Aorta (tissue), 5 donors: ENCODE measurements around the gene FAM234B. TPM values are rescaled to one million over a fixed set of nuclear protein-coding genes. Genes with fewer than 3 reads are reported as not detected.
A peak's percentile ranks its signal among the peaks of the same experiment; 100 is the strongest.

Experiments used
- ATAC-seq: fragments of 200-7000 bp; cut with Tn5 transposase; one replicate; pipeline ENCODE4 v1.9.1; 2022; ENCODE audit warnings: moderate library complexity; ENCODE audit not compliant: low FRiP score
- DNase-seq, 2 donors: peaks; one replicate each; pipeline ENCODE4 v3.0.0-alpha.2; 2020
- H3K27ac ChIP-seq, 2 donors: one replicate each; pipeline ENCODE4 v1.5.1; 2013; ENCODE audit warnings: low read length in 2 of 2, mild to moderate bottlenecking in 2 of 2, moderate library complexity in 2 of 2, control low read depth in 1 of 2, inconsistent platforms in 1 of 2, low read depth in 1 of 2
- H3K27me3 ChIP-seq, 2 donors: one replicate each; pipeline ENCODE4 v1.6.1; 2013; ENCODE audit warnings: control low read depth in 1 of 2, low read length in 1 of 2, mild to moderate bottlenecking in 1 of 2, moderate library complexity in 1 of 2; ENCODE audit not compliant: insufficient read depth in 2 of 2, control insufficient read depth in 1 of 2
- H3K36me3 ChIP-seq, 2 donors: one replicate each; pipeline ENCODE4 v1.6.1; 2013; ENCODE audit warnings: control low read depth in 1 of 2, low read length in 1 of 2, mild to moderate bottlenecking in 1 of 2; ENCODE audit not compliant: insufficient read depth in 2 of 2, control insufficient read depth in 1 of 2
- H3K4me1 ChIP-seq, 2 donors: one replicate each; pipeline ENCODE4 v1.6.1; 2013; ENCODE audit warnings: low read length in 2 of 2, control low read depth in 1 of 2, mild to moderate bottlenecking in 1 of 2, moderate library complexity in 1 of 2; ENCODE audit not compliant: insufficient read depth in 2 of 2, control insufficient read depth in 1 of 2
- H3K4me3 ChIP-seq, 2 donors: one replicate each; pipeline ENCODE4 v1.5.1; 2013; ENCODE audit warnings: low read length in 2 of 2, control low read depth in 1 of 2, mild to moderate bottlenecking in 1 of 2
- H3K9me3 ChIP-seq: one replicate; pipeline ENCODE4 v1.6.1; 2013; ENCODE audit warnings: mild to moderate bottlenecking, low read length; ENCODE audit not compliant: control insufficient read depth
- WGBS, 2 donors: extraction: QIAGEN DNeasy Blood & Tissue Kit; methylation state at CpG; one replicate each; pipeline ENCODE4 v1.1.7; 2013; 5-methylcytosine and 5-hydroxymethylcytosine counted together
- intact Hi-C, 2 donors: fragments of 100-400 bp; cut with DNase I; formaldehyde crosslinking; loops; one replicate each; pipeline versions ENCODE4 v1.14.2 to v1.15.0; 2022
- polyA plus RNA-seq, 2 donors: library from polyadenylated mRNA; stranded (reverse); fragments of 200-250 nt; gene quantifications; one replicate each; pipeline ENCODE4 v1.2.3, GENCODE V29; 2013
- total RNA-seq, 2 donors: library from RNA; stranded (reverse); fragmentation: NEBNext Ultra II Directional; extraction: Animal tissue kit (Norgen Biotek cat#: 25700); gene quantifications; one replicate each; pipeline ENCODE4 v1.2.1, GENCODE V29; 2021
- donor health status: healthy with polysubstance abuse.
- donor health status: Bipolar disorder and iron deficiency.
- donor health status: DM: no; HTN: no; CAD: no.
- donor health status: DM: no; HTN: no; CAD: no.
- donor health status: DM: yes; HTN: yes; CAD: no.

FAM234B gene
- total and polyA plus RNA-seq, 4 donors: 0.95 to 6.8 (median 5.2) TPM; not detected in 1

- WGBS, 2 donors: 16 to 25% methylated on average over 6 of the region's 6 CpGs
- Histone ChIP-seq H3K27me3 (no peaks in the 10 kb centered on the region), H3K36me3 (no peaks in the 10 kb centered on the region), H3K27ac (peak overlapping the region; percentile 64), H3K4me1 (no peaks in the 10 kb centered on the region), H3K4me3 (no peak overlapping the region), H3K9me3 (peaks cover under 1% of the 10 kb centered on the region)
- ATAC-seq (peak; percentile 37), DNase-seq (no peak)
- intact Hi-C loops: no loop called here
Measured at GRCh38 chr12:13117029-13117428, 72.8 kb downstream of the FAM234B start.

GRCh38 chr12:13119826-13120225, 75.6 kb downstream of the FAM234B start:
- H3K9me3 ChIP-seq: no peaks in the 10 kb centered on the region
- no peak for DNase-seq
- 96 to 98% methylated on average over 2 of the region's 2 CpGs for WGBS, 2 donors
- no peak overlapping the region for H3K27ac ChIP-seq
- no peaks in the 10 kb centered on the region for H3K36me3 ChIP-seq
- H3K4me3 ChIP-seq: no peak overlapping the region
- no peaks in the 10 kb centered on the region for H3K27me3 ChIP-seq
- no peak for ATAC-seq
- no peaks in the 10 kb centered on the region for H3K4me1 ChIP-seq
- intact Hi-C loops: no loop called here

- no peaks in the 10 kb centered on the region for H3K27me3 ChIP-seq
- no peak overlapping the region for H3K4me3 ChIP-seq
- WGBS, 2 donors: 76 to 83% methylated on average over 3 of the region's 3 CpGs
- no peaks in the 10 kb centered on the region for H3K4me1 ChIP-seq
- no peak overlapping the region for H3K27ac ChIP-seq
- no peaks in the 10 kb centered on the region for H3K9me3 ChIP-seq
- H3K36me3 ChIP-seq: no peaks in the 10 kb centered on the region
- intact Hi-C loops: no loop called here
- ATAC-seq (no peak), DNase-seq (no peak)
Measured at GRCh38 chr12:13120413-13120812, 76.2 kb downstream of the FAM234B start.

GRCh38 chr12:13121568-13121967, 77.4 kb downstream of the FAM234B start:
- no peaks in the 10 kb centered on the region for H3K36me3 ChIP-seq
- WGBS, 2 donors: 63 to 72% methylated on average over 5 of the region's 5 CpGs
- intact Hi-C loops: no loop called here
- no peak for DNase-seq
- ATAC-seq: no peak
- no peaks in the 10 kb centered on the region for H3K9me3 ChIP-seq
- H3K27me3 ChIP-seq: no peaks in the 10 kb centered on the region
- no peaks in the 10 kb centered on the region for H3K4me1 ChIP-seq
- H3K27ac ChIP-seq: no peak overlapping the region
- H3K4me3 ChIP-seq: no peak overlapping the region

GRCh38 chr12:13124656-13125505, 80.7 kb downstream of the FAM234B start:
- no peak for ATAC-seq
- Histone ChIP-seq H3K9me3 (no peaks in the 10 kb centered on the region), H3K27me3 (no peaks in the 10 kb centered on the region), H3K36me3 (no peaks in the 10 kb centered on the region), H3K4me3 (no peak overlapping the region), H3K27ac (no peak overlapping the region), H3K4me1 (no peaks in the 10 kb centered on the region)
- 75 to 76% methylated on average over 8 of the region's 8 CpGs for WGBS, 2 donors
- intact Hi-C loops: no loop called here
- no peak for DNase-seq

GRCh38 chr12:13125996-13126395, 81.8 kb downstream of the FAM234B start:
- no peaks in the 10 kb centered on the region for H3K27me3 ChIP-seq
- ATAC-seq (no peak), DNase-seq (no peak)
- H3K27ac ChIP-seq: no peak overlapping the region
- no peaks in the 10 kb centered on the region for H3K4me1 ChIP-seq
- no peaks in the 10 kb centered on the region for H3K36me3 ChIP-seq
- intact Hi-C loops: no loop called here
- no peaks in the 10 kb centered on the region for H3K9me3 ChIP-seq
- H3K4me3 ChIP-seq: no peak overlapping the region
- WGBS, 2 donors: 96 to 98% methylated on average over 2 of the region's 2 CpGs

- ATAC-seq (no peak), DNase-seq (no peak)
- H3K4me3 ChIP-seq: no peak overlapping the region
- H3K27me3 ChIP-seq: no peaks in the 10 kb centered on the region
- H3K4me1 ChIP-seq: no peaks in the 10 kb centered on the region
- intact Hi-C loops: no loop called here
- H3K9me3 ChIP-seq: no peaks in the 10 kb centered on the region
- 84 to 87% methylated on average over 3 of the region's 3 CpGs for WGBS, 2 donors
- no peaks in the 10 kb centered on the region for H3K36me3 ChIP-seq
- no peak overlapping the region for H3K27ac ChIP-seq
Measured at GRCh38 chr12:13126494-13126893, 82.3 kb downstream of the FAM234B start.

- WGBS, 2 donors: 53 to 61% methylated on average over 5 of the region's 5 CpGs
- intact Hi-C loops: no loop called here
Measured at GRCh38 chr12:13127444-13127843, 83.3 kb downstream of the FAM234B start.

GRCh38 chr12:13128291-13128965, 84.2 kb downstream of the FAM234B start:
- no peak for ATAC-seq

More at GRCh38 chr12:13127444-13127843, 83.3 kb downstream of the FAM234B start:
- Histone ChIP-seq H3K9me3 (no peaks in the 10 kb centered on the region), H3K27me3 (no peaks in the 10 kb centered on the region), H3K4me1 (no peaks in the 10 kb centered on the region), H3K36me3 (no peaks in the 10 kb centered on the region), H3K4me3 (no peak overlapping the region), H3K27ac (no peak overlapping the region)
- ATAC-seq (no peak), DNase-seq (no peak)

More at GRCh38 chr12:13128291-13128965, 84.2 kb downstream of the FAM234B start:
- Histone ChIP-seq H3K9me3 (no peaks in the 10 kb centered on the region), H3K36me3 (no peaks in the 10 kb centered on the region), H3K27me3 (no peaks in the 10 kb centered on the region), H3K27ac (no peak overlapping the region), H3K4me1 (no peaks in the 10 kb centered on the region), H3K4me3 (no peak overlapping the region)
- no peak for DNase-seq
- intact Hi-C loops: no loop called here
- WGBS, 2 donors: 81 to 84% methylated on average over 8 of the region's 8 CpGs
